ENCODE measurements around the gene OLFM3. TPM values are rescaled to one million over a fixed set of nuclear protein-coding genes. Genes with fewer than 3 reads are reported as not detected.

Gene OLFM3
- total and polyA plus RNA-seq, 2 experiments from 2014 or later, result 0.21 to 0.31 TPM

- no peak overlapping the region for H3K4me3 ChIP-seq
- Mint-ChIP-seq H3K27ac (peak overlapping the region; percentile 55), H3K4me3 (no peak overlapping the region), H3K4me1 (peaks cover 29% of the 10 kb centered on the region), H3K36me3 (ENCODE audit: low read depth) (no peaks in the 10 kb centered on the region), H3K9me3 (no peaks in the 10 kb centered on the region), H3K27me3 (ENCODE audit: insufficient read depth, low read depth, poor library complexity) (no peaks in the 10 kb centered on the region)
- TF ChIP-seq STAT1 (IDR thresholded peaks at IDR 0.05; ENCODE audit: unreplicated experiment) (no peak), NANOG (IDR thresholded peaks at IDR 0.05; ENCODE audit: borderline replicate concordance) (no peak), CTCF (conservative IDR thresholded peaks at IDR 0.05; ENCODE audit: low read depth in 2 of 2) (no peak), ZNF114 (CRISPR knock-in tag; IDR thresholded peaks at IDR 0.05) (no peak)
- peak overlapping the region; percentile 23; the same call in 1 of the 2 replicates for H2AFZ ChIP-seq
- H3K27me3 ChIP-seq (ENCODE audit: insufficient read depth), result no peaks in the 10 kb centered on the region
- H4K20me1 ChIP-seq (replicated peaks; ENCODE audit: insufficient read depth), result no peaks in the 10 kb centered on the region
- ATAC-seq (no peak), DNase-seq (ENCODE audit: low spot score) (no peak)
- peaks cover 9% of the 10 kb centered on the region for H3K4me1 ChIP-seq (ENCODE audit: insufficient read depth)
- H3K79me2 ChIP-seq (replicated peaks; ENCODE audit: insufficient read depth), result no peaks in the 10 kb centered on the region
- H3K4me2 ChIP-seq, result no peak overlapping the region
- H3K9me2 ChIP-seq (ENCODE audit: insufficient read depth), result no peaks in the 10 kb centered on the region
- H3F3A ChIP-seq (replicated peaks; ENCODE audit: low read depth), result no peaks in the 10 kb centered on the region
- H3K36me3 ChIP-seq (ENCODE audit: insufficient read depth), result no peaks in the 10 kb centered on the region
- no peak overlapping the region for H3K27ac ChIP-seq (ENCODE audit: low read depth)
Measured at GRCh38 chr1:101905283-101905835, 91.4 kb downstream of the OLFM3 start.

DNA sequence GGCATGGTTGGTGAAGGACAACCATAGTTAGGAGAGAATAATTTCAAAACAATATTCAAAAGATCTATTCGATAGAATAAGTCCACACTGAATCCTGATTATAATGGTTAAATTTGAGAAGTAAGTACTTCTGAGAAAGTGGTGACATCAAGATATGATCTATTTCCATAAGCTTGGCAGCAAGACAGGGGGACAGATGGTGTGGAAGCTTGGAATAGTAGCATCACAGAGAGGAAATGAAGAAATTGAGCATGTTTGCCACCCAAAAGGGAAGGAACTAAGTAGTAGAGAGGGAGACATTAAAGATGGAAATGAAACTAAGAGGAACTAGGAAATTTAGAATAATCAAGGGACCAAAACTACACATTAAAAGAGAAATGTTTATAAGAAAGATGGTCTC lies 94.5 kb downstream of the OLFM3 start:
- peaks cover 24% of the 10 kb centered on the region for H3K4me1 Mint-ChIP-seq
- no peak overlapping the region for H3K27ac ChIP-seq (ENCODE audit: low read depth)
- no peak overlapping the region for H3K4me3 ChIP-seq
- no peaks in the 10 kb centered on the region for H4K20me1 ChIP-seq (replicated peaks; ENCODE audit: insufficient read depth)
- H2AFZ ChIP-seq, result no peak overlapping the region
- no peaks in the 10 kb centered on the region for H3K9me3 Mint-ChIP-seq
- H3K27ac Mint-ChIP-seq, result no peak overlapping the region
- no peaks in the 10 kb centered on the region for H3K79me2 ChIP-seq (replicated peaks; ENCODE audit: insufficient read depth)
- no peaks in the 10 kb centered on the region for H3K27me3 ChIP-seq (ENCODE audit: insufficient read depth)
- H3F3A ChIP-seq (replicated peaks; ENCODE audit: low read depth), result no peaks in the 10 kb centered on the region
- H3K4me2 ChIP-seq, result no peak overlapping the region
- H3K9me2 ChIP-seq (ENCODE audit: insufficient read depth), result no peaks in the 10 kb centered on the region
- no peaks in the 10 kb centered on the region for H3K27me3 Mint-ChIP-seq (ENCODE audit: insufficient read depth, low read depth, poor library complexity)
- no peaks in the 10 kb centered on the region for H3K36me3 ChIP-seq (ENCODE audit: insufficient read depth)
- H3K4me3 Mint-ChIP-seq, result no peak overlapping the region
- H3K36me3 Mint-ChIP-seq (ENCODE audit: low read depth), result no peaks in the 10 kb centered on the region
- H3K4me1 ChIP-seq (ENCODE audit: insufficient read depth), result peaks cover 9% of the 10 kb centered on the region
- ATAC-seq, result no peak
- no peak for DNase-seq (ENCODE audit: low spot score)
- TF ChIP-seq ZNF114 (CRISPR knock-in tag; IDR thresholded peaks at IDR 0.05) (no peak), CREB1 (CRISPR knock-in tag; IDR thresholded peaks at IDR 0.05; ENCODE audit: low read depth) (no peak), POLR2AphosphoS5 (IDR thresholded peaks at IDR 0.05; ENCODE audit: low read depth) (no peak), EZH2phosphoT487 (IDR thresholded peaks at IDR 0.05; ENCODE audit: unreplicated experiment) (no peak), STAT1 (IDR thresholded peaks at IDR 0.05; ENCODE audit: unreplicated experiment) (no peak), CTCF (conservative IDR thresholded peaks at IDR 0.05; ENCODE audit: low read depth in 2 of 2) (no peak), EZH2 (IDR thresholded peaks at IDR 0.05; ENCODE audit: low read depth, unreplicated experiment) (no peak)
- TF ChIP-seq, protein P1, sequence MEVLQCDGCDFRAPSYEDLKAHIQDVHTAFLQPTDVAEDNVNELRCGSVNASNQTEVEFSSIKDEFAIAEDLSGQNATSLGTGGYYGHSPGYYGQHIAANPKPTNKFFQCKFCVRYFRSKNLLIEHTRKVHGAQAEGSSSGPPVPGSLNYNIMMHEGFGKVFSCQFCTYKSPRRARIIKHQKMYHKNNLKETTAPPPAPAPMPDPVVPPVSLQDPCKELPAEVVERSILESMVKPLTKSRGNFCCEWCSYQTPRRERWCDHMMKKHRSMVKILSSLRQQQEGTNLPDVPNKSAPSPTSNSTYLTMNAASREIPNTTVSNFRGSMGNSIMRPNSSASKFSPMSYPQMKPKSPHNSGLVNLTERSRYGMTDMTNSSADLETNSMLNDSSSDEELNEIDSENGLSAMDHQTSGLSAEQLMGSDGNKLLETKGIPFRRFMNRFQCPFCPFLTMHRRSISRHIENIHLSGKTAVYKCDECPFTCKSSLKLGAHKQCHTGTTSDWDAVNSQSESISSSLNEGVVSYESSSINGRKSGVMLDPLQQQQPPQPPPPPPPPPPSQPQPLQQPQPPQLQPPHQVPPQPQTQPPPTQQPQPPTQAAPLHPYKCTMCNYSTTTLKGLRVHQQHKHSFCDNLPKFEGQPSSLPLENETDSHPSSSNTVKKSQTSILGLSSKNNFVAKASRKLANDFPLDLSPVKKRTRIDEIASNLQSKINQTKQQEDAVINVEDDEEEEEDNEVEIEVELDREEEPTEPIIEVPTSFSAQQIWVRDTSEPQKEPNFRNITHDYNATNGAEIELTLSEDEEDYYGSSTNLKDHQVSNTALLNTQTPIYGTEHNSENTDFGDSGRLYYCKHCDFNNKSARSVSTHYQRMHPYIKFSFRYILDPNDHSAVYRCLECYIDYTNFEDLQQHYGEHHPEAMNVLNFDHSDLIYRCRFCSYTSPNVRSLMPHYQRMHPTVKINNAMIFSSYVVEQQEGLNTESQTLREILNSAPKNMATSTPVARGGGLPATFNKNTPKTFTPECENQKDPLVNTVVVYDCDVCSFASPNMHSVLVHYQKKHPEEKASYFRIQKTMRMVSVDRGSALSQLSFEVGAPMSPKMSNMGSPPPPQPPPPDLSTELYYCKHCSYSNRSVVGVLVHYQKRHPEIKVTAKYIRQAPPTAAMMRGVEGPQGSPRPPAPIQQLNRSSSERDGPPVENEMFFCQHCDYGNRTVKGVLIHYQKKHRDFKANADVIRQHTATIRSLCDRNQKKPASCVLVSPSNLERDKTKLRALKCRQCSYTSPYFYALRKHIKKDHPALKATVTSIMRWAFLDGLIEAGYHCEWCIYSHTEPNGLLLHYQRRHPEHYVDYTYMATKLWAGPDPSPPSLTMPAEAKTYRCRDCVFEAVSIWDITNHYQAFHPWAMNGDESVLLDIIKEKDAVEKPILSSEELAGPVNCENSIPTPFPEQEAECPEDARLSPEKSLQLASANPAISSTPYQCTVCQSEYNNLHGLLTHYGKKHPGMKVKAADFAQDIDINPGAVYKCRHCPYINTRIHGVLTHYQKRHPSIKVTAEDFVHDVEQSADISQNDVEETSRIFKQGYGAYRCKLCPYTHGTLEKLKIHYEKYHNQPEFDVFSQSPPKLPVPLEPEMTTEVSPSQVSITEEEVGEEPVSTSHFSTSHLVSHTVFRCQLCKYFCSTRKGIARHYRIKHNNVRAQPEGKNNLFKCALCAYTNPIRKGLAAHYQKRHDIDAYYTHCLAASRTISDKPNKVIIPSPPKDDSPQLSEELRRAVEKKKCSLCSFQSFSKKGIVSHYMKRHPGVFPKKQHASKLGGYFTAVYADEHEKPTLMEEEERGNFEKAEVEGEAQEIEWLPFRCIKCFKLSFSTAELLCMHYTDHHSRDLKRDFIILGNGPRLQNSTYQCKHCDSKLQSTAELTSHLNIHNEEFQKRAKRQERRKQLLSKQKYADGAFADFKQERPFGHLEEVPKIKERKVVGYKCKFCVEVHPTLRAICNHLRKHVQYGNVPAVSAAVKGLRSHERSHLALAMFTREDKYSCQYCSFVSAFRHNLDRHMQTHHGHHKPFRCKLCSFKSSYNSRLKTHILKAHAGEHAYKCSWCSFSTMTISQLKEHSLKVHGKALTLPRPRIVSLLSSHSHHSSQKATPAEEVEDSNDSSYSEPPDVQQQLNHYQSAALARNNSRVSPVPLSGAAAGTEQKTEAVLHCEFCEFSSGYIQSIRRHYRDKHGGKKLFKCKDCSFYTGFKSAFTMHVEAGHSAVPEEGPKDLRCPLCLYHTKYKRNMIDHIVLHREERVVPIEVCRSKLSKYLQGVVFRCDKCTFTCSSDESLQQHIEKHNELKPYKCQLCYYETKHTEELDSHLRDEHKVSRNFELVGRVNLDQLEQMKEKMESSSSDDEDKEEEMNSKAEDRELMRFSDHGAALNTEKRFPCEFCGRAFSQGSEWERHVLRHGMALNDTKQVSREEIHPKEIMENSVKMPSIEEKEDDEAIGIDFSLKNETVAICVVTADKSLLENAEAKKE (CRISPR knock-in tag; IDR thresholded peaks at IDR 0.05), result no peak
- TF ChIP-seq, protein P2, sequence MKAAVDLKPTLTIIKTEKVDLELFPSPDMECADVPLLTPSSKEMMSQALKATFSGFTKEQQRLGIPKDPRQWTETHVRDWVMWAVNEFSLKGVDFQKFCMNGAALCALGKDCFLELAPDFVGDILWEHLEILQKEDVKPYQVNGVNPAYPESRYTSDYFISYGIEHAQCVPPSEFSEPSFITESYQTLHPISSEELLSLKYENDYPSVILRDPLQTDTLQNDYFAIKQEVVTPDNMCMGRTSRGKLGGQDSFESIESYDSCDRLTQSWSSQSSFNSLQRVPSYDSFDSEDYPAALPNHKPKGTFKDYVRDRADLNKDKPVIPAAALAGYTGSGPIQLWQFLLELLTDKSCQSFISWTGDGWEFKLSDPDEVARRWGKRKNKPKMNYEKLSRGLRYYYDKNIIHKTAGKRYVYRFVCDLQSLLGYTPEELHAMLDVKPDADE (IDR thresholded peaks at IDR 0.05), result no peak
